ENCODE data around the gene EML4. TPM values are rescaled to one million over a fixed set of nuclear protein-coding genes. Genes with fewer than 3 reads are reported as not detected.
A peak's percentile ranks its signal among the peaks of the same experiment; 100 is the strongest.

The EML4 gene
- total and polyA plus RNA-seq, 2 of the 13 experiments (the other 11 are each of a cell fraction or from before 2014, with no cell fraction given), result 243 to 476 TPM

DNA sequence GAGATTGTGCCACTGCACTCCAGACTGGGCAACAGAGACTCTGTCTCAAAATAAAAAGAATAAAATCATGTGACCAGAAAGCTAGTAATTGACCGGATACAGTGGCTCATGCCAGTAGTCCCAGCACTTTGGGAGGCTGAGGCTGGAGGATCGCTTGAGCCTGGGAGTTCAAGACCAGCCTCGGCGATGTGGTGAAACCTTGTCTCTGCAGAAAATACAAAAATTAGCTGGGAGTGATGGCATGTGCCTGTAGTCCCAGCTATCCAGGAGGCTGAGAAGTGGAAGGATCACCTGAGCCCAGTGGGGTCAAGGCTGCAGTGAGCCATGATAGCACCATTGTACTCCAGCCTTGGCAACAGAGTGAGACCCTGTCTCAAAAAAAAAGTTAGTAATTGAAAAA lies 155.1 kb downstream of the EML4 start (continued):
- TF ChIP-seq ZBTB1 (CRISPR knock-in tag; IDR thresholded peaks at IDR 0.05; ENCODE audit: borderline replicate concordance) (no peak), ZFP41 (CRISPR knock-in tag; IDR thresholded peaks at IDR 0.05; ENCODE audit: borderline replicate concordance) (0 out of 2 replicates have a peak, but pooled peaks have one; percentile 12), KDM5B (CRISPR knock-in tag; IDR thresholded peaks at IDR 0.05; ENCODE audit: borderline replicate concordance) (no peak), TOPORS (CRISPR knock-in tag; IDR thresholded peaks at IDR 0.05) (no peak), PHB2 (IDR thresholded peaks at IDR 0.05; ENCODE audit: partially characterized antibody) (no peak), ZNF607 (CRISPR knock-in tag; IDR thresholded peaks at IDR 0.05; ENCODE audit: borderline replicate concordance) (no peak), ZNF256 (CRISPR knock-in tag; conservative IDR thresholded peaks at IDR 0.05) (no peak)

DNA sequence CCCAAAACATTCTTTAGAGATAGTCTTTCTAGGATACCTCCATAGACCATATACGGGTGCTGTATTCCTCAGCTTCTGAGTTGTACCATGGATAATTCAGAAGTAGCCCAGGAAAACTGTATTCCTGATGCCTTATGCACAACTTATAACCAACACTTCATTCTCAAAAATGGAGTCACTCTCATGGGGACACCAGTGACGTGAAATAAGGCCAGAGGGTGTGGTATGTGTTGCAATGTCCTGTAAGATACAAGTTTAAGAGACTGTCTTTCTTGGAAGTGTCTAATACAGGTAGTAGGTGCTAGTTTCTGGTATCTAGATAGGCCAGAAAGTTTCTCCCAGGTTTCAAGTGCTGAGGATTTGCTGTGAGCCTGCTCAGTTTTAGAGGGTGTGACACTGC lies 155.8 kb downstream of the EML4 start:
- intact Hi-C loops (cut with micrococcal nuclease; ENCODE audit: unreplicated experiment), result loop anchor here (5.0 kb wide), 1 partner anchor 233 kb away; no protein-coding TSS in a partner anchor
- Histone ChIP-seq H3K4me2 (ENCODE audit: low read depth, low read length) (no peak overlapping the region), H3K9ac (ENCODE audit: insufficient read depth, low read depth, low read length) (no peak overlapping the region), H3K79me2 (ENCODE audit: insufficient read depth, low read length) (no peaks in the 10 kb centered on the region), H3K36me3 (replicated peaks in 1 of 2; ENCODE audit: control insufficient read depth in 1 of 2, insufficient read depth in 2 of 2, low read length in 2 of 2) (peaks cover 27 to 92% of the 10 kb centered on the region in 2 experiments), H3K4me1 (ENCODE audit: insufficient read depth, low read length) (peaks cover 52% of the 10 kb centered on the region), H3K4me3 (replicated peaks in 1 of 3; ENCODE audit: insufficient read depth in 1 of 3, low read depth in 2 of 3, low read length in 3 of 3) (no peak overlapping the region), H4K20me1 (ENCODE audit: insufficient read depth, low read length) (peaks cover 56% of the 10 kb centered on the region), H3K27ac (ENCODE audit: extremely low read length, insufficient read depth, low read length) (no peak overlapping the region), H2AFZ (ENCODE audit: low read length) (no peak overlapping the region), H3K9me3 (ENCODE audit: low read length) (no peaks in the 10 kb centered on the region), H3K27me3 (ENCODE audit: control insufficient read depth in 1 of 2, insufficient read depth in 2 of 2, low read length in 2 of 2) (no peaks in the 10 kb centered on the region)
- ATAC-seq, result peak; percentile 5; the same call in 2 of the 3 replicates
- peak; percentile 31; the same call in 1 of the 2 replicates for TF ChIP-seq POLR2AphosphoS5 (IDR thresholded peaks at IDR 0.05; ENCODE audit: low read depth, low read length)
- no peak for TF ChIP-seq CREB1 (IDR thresholded peaks at IDR 0.05)
- no peak for TF ChIP-seq CREB1 (CRISPR knock-in tag; IDR thresholded peaks at IDR 0.05)
- peak; percentile 96 for TF ChIP-seq RBM22 (optimal IDR thresholded peaks at IDR 0.05; ENCODE audit: low read length)
- TF ChIP-seq FOSL1 (CRISPR knock-in tag; IDR thresholded peaks at IDR 0.05; ENCODE audit: borderline replicate concordance), result no peak
- no TSS peak for BruUV-seq (replicated peaks)
- no peak for FAIRE-seq
- no peak for DNase-seq (ENCODE audit: low spot score)
- in situ Hi-C loops (cut with HindIII; ENCODE audit: extremely low pct_ligation_motif_present, low pct_unique_long_range_greater_than_20kb), result no loop called here
- CTCF ChIA-PET (ENCODE audit: low intra/inter-chr PET ratio, low total read pairs), result no interaction called here
- 100% methylated on average over 2 of the region's 2 CpGs for WGBS (ENCODE audit: low lambda C conversion rate)
- POLR2A ChIA-PET, result no interaction called here

All from HepG2 (cell line).